Testis (tissue), 2 donors: ENCODE data around the gene MKNK1.

Source experiments
- CTCF ChIP-seq, 3 experiments: fragments of 450-650 bp in 2 of 3; fragments of 200-600 bp in 1 of 3; sonication (generic) in 1 of 3; IDR thresholded peaks; one replicate each; pipeline ENCODE4 v1.5.1; 2016 to 2019; ENCODE audit warnings: antibody characterized with exemption in 3 of 3, mild to moderate bottlenecking in 2 of 3, moderate library complexity in 1 of 3
- POLR2A ChIP-seq: fragments of 450-650 bp; IDR thresholded peaks from one replicate; pipeline ENCODE4 v1.6.1; 2017; ENCODE audit warnings: antibody characterized with exemption, mild to moderate bottlenecking, moderate library complexity

- TF ChIP-seq POLR2A (no peak), CTCF (IDR thresholded peaks at IDR 0.05) (no peak)
Measured at GRCh38 chr1:46512792-46513190, 91.3 kb downstream of the MKNK1 start.
